ENCODE data around the gene GMPPA. TPM values are rescaled to one million over a fixed set of nuclear protein-coding genes. Genes with fewer than 3 reads are reported as not detected.

The GMPPA gene
- polyA plus RNA-seq, 2 of the 4 experiments (the other 2 are of a cell fraction), result 36.2 to 46.2 TPM

- TF ChIP-seq PBX3 (IDR thresholded peaks at IDR 0.05), result no peak
- no peak for TF ChIP-seq POLR2AphosphoS2 (conservative IDR thresholded peaks at IDR 0.05; ENCODE audit: low read length)
- TF ChIP-seq CBX8 (IDR thresholded peaks at IDR 0.05), result no peak
- no peak for TF ChIP-seq BCL3 (IDR thresholded peaks at IDR 0.05)
- no peak for TF ChIP-seq HES2 (IDR thresholded peaks at IDR 0.05)
- no peak for TF ChIP-seq FOSB (CRISPR knock-in tag; IDR thresholded peaks at IDR 0.05)
These were observed 13.0 kb downstream of the GMPPA start (continued) for GRCh38 chr2:219511547-219512325.

GRCh38 chr2:219512524-219513216 is 14.0 kb downstream of the GMPPA start:
- Histone ChIP-seq H3K4me1 (peaks cover 12% of the 10 kb centered on the region), H3K9me3 (no peaks in the 10 kb centered on the region), H3K4me3 (no peak overlapping the region), H3K27ac (no peak overlapping the region), H3K4me2 (no peak overlapping the region)
- FAIRE-seq (no peak), DNase-seq (ENCODE audit: low read depth in 1 of 2, low spot score in 1 of 2) (no peak), ATAC-seq (no peak)
- CTCF ChIA-PET, result interaction anchor here (79.1 to 89.4 kb wide), 2 partner anchors 6 to 43 kb away, joined by 3291 read pairs; partner anchors contain the start of genes ASIC4, CHPF, GMPPA and SPEG
- POLR2A ChIA-PET, result interaction anchor here (1.8 kb wide), 1 partner anchor 14 kb away, joined by 5 read pairs; the partner anchor contains the start of gene GMPPA
- WGBS (ENCODE audit: missing lambda C conversion rate), result 32% methylated on average over 16 of the region's 16 CpGs
- TF ChIP-seq TFCP2L1 (CRISPR knock-in tag; IDR thresholded peaks at IDR 0.05), result no peak
- no peak for TF ChIP-seq NPAS2 (CRISPR knock-in tag; IDR thresholded peaks at IDR 0.05; ENCODE audit: borderline replicate concordance)
- no peak for TF ChIP-seq JUNB (IDR thresholded peaks at IDR 0.05)
- TF ChIP-seq HOXB5 (CRISPR knock-in tag; IDR thresholded peaks at IDR 0.05), result no peak

GRCh38 chr2:219513787-219514186 is 15.1 kb downstream of the GMPPA start:
- no peaks in the 10 kb centered on the region for H3K9me3 ChIP-seq
- H3K4me3 ChIP-seq, result no peak overlapping the region
- H3K4me1 ChIP-seq, result peaks cover 11% of the 10 kb centered on the region
- ChIA-PET POLR2A (no interaction called here), CTCF (interaction anchor here (79.1 to 89.4 kb wide), 2 partner anchors 8 to 44 kb away, joined by 3291 read pairs; partner anchors contain the start of genes ASIC4, CHPF, GMPPA and SPEG)
- no peak for TF ChIP-seq FOSB (CRISPR knock-in tag; IDR thresholded peaks at IDR 0.05)
- TF ChIP-seq FOXS1 (CRISPR knock-in tag; IDR thresholded peaks at IDR 0.05), result no peak
- TF ChIP-seq SMC3 (IDR thresholded peaks at IDR 0.05), result no peak
- no peak for TF ChIP-seq RAD21 (conservative IDR thresholded peaks at IDR 0.05 in 1 of 2, IDR thresholded peaks at IDR 0.05 in 1 of 2)
- no peak for TF ChIP-seq BCL3 (IDR thresholded peaks at IDR 0.05)
- TF ChIP-seq NR3C1 (IDR thresholded peaks at IDR 0.05), result no peak
- TF ChIP-seq POLR2A (IDR thresholded peaks at IDR 0.05; ENCODE audit: low read length), result no peak
- TF ChIP-seq CEBPB (IDR thresholded peaks at IDR 0.05), result no peak
- no peak for TF ChIP-seq MAZ (IDR thresholded peaks at IDR 0.05; ENCODE audit: borderline replicate concordance, low read depth, low read length)
- H3K4me2 ChIP-seq, result no peak overlapping the region
- DNase-seq (ENCODE audit: low read depth in 1 of 2, low spot score in 1 of 2) (no peak), FAIRE-seq (no peak), ATAC-seq (no peak)
- 54% methylated on average over 4 of the region's 4 CpGs for WGBS (ENCODE audit: missing lambda C conversion rate)
- H3K27ac ChIP-seq, result no peak overlapping the region

All from A549 (cell line).